ENCODE results near the gene ARAP2. TPM values are rescaled to one million over a fixed set of nuclear protein-coding genes. Genes with fewer than 3 reads are reported as not detected.

Gene ARAP2
- total and polyA plus RNA-seq, 7 donors: 3.6 to 22.9 (median 16.9) TPM

DNA sequence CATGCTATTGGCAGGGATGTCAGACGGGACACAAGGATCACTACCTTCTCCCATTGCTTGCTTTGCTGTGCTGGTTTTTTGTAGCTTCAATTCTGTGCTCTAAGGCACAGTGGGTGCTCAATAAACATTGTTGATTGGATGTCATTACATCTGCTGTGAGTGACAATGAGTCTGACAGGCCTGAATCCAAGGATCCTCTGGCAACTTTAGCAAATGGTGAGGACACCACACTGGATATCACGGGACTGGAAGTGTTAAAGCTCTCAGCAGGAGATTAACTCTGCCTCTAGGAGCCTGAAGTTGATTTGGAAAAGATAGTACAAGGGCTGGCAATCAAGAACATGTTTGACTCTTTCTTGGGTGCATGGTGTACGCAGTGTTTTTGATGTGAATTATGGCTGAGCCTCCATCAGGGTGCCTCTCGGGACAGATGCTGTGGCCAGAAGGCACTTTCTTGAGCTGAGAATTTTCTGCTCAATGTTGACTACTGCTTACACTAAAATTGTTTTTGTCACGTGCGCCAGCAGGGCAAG lies 217.9 kb downstream of the ARAP2 start:
- intact Hi-C loops (cut with DNase I): no loop called here
- Histone ChIP-seq H3K27me3 (no peaks in the 10 kb centered on the region), H3K27ac (no peak overlapping the region), H3K4me3 (no peak overlapping the region), H3K4me1 (no peaks in the 10 kb centered on the region), H3K36me3 (no peaks in the 10 kb centered on the region), H3K9me3 (no peaks in the 10 kb centered on the region)
- 84 to 88% methylated on average over 6 of the region's 6 CpGs for WGBS, 2 donors
- no peak for TF ChIP-seq POLR2A (IDR thresholded peaks at IDR 0.05)
- no peak for DNase-seq

DNA sequence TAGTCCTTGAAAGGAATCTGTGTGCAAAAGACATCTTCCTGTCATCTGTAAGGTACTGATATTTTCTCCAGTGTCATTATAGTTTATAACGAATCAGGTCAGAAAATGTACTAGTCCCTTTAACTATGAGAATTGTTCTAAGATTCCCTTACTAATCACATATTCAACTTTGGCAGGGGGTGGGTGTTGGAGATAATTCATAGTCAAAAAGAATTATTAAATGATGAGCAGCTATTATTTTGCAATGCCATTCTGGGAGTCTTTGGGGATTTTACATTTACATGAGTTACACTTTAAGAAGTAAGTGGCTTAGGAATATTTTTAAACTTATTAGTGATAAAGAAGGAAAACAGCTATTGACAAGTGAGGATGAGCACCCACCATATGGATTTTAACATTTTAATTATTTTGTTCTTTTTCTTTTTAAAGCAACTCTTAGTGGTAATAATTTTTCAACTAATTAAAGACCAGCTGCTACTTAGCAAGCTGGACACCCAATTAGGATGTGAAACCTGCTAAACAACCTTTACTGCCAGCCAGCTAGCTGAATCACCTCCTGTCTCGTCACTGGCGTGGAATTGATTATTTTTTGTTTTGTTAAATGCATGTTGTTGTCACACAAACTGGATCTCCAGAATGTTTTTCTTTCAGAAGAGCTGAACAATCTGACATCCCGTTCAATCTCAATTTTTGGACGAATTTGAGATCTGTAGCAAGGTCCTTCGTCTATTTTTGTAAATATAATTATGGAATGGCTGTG lies 219.2 kb downstream of the ARAP2 start:
- Histone ChIP-seq H3K4me1 (no peaks in the 10 kb centered on the region), H3K27me3 (no peaks in the 10 kb centered on the region), H3K4me3 (no peak overlapping the region), H3K36me3 (no peaks in the 10 kb centered on the region), H3K27ac (no peak overlapping the region), H3K9me3 (no peaks in the 10 kb centered on the region)
- intact Hi-C loops (cut with DNase I): no loop called here
- TF ChIP-seq POLR2A (IDR thresholded peaks at IDR 0.05) (no peak), POLR2AphosphoS5 (IDR thresholded peaks at IDR 0.05) (no peak), EP300 (IDR thresholded peaks at IDR 0.05) (no peak)
- TF ChIP-seq, protein P1, sequence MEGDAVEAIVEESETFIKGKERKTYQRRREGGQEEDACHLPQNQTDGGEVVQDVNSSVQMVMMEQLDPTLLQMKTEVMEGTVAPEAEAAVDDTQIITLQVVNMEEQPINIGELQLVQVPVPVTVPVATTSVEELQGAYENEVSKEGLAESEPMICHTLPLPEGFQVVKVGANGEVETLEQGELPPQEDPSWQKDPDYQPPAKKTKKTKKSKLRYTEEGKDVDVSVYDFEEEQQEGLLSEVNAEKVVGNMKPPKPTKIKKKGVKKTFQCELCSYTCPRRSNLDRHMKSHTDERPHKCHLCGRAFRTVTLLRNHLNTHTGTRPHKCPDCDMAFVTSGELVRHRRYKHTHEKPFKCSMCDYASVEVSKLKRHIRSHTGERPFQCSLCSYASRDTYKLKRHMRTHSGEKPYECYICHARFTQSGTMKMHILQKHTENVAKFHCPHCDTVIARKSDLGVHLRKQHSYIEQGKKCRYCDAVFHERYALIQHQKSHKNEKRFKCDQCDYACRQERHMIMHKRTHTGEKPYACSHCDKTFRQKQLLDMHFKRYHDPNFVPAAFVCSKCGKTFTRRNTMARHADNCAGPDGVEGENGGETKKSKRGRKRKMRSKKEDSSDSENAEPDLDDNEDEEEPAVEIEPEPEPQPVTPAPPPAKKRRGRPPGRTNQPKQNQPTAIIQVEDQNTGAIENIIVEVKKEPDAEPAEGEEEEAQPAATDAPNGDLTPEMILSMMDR (IDR thresholded peaks at IDR 0.05): no peak
- 72 to 79% methylated on average over 6 of the region's 6 CpGs for WGBS, 2 donors
- no peak for DNase-seq

DNA sequence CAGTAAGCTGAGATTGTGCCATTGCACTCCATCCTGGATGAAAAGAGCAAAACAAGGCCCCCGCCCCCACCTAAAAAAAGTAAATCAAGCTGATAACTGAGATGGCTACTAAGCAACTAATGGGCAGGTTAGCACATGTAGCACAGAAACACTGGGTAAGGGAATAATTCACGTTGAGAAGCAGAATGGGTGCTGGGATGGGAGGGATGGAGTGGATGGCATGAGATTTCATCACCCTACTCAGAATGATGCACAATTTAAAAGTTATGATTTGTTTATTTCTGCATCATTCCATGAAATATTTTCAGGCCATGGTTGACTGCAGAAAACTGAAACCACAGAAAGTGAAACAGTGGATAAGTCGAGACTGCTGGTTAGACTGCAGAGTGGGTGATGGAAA lies 224.0 kb downstream of the ARAP2 start:
- Histone ChIP-seq H3K9me3 (no peaks in the 10 kb centered on the region), H3K27me3 (no peaks in the 10 kb centered on the region), H3K4me1 (no peaks in the 10 kb centered on the region), H3K27ac (no peak overlapping the region), H3K4me3 (no peak overlapping the region), H3K36me3 (no peaks in the 10 kb centered on the region)
- 91 to 94% methylated on average over 3 of the region's 3 CpGs for WGBS, 2 donors
- no peak for TF ChIP-seq POLR2AphosphoS5 (IDR thresholded peaks at IDR 0.05)
- no peak for TF ChIP-seq POLR2A (IDR thresholded peaks at IDR 0.05)
- TF ChIP-seq EP300 (IDR thresholded peaks at IDR 0.05): no peak
- TF ChIP-seq, protein P1 (IDR thresholded peaks at IDR 0.05): no peak
- intact Hi-C loops (cut with DNase I): no loop called here
- DNase-seq: no peak

Other genes with a start within 250 kb of the ARAP2 start
- gene DTHD1, start 37.1 kb upstream of the ARAP2 start, total RNA-seq: under 1 TPM in 3 of 4 donors, not detected in 1; under 0.01 to 0.27 (median 0.16) TPM
- gene DTHD1, start 37.1 kb upstream of the ARAP2 start, polyA plus RNA-seq: under 1 TPM in 1 of 3 donors, not detected in 2; 0.26 TPM